Measurements from ENCODE around the gene ELAC2.
A peak's percentile ranks its signal among the peaks of the same experiment; 100 is the strongest.

GRCh38 chr17:13030459-13031300 is 12.9 kb upstream of the ELAC2 start:
- TF ChIP-seq CTCF (IDR thresholded peaks at IDR 0.05) (peak; percentile 55 to 89 (median 78)), POLR2AphosphoS5 (IDR thresholded peaks at IDR 0.05) (no peak), POLR2A (IDR thresholded peaks at IDR 0.05) (no peak)
